ENCODE data around the gene USH1C. TPM values are rescaled to one million over a fixed set of nuclear protein-coding genes. Genes with fewer than 3 reads are reported as not detected.

USH1C gene
- total RNA-seq, 4 donors from 2014 or later, result 0.35 to 0.46 TPM; not detected in 2

DNA sequence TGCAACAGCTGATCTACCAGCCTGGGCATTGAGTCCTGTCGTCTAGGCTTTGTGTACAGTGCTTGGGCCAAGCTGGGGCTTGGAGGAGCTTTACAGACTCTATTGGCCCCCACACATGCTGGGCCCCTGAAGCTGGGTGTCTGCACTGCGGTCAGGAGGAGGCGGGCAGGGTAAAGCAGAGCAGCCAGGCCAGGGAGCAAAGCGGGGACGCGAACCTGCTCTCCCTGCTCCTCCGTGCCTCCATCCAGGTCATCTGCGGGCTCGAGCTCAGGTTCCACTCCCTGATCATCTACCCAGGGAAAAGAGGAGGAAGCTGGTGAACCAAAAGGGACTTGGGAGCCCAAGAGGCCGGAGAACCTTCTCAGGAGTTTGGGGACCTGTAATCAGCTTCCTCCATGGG is 27.0 kb downstream of the USH1C start:
- H3K27ac ChIP-seq, result no peak overlapping the region
- intact Hi-C loops (cut with DNase I; ENCODE audit: low total_unique reads), result no loop called here
- H3K36me3 ChIP-seq, result no peaks in the 10 kb centered on the region
- no peak for DNase-seq
- H3K4me1 ChIP-seq, result no peaks in the 10 kb centered on the region
- no peaks in the 10 kb centered on the region for H3K9me3 ChIP-seq
- no peaks in the 10 kb centered on the region for H3K27me3 ChIP-seq
- TF ChIP-seq, protein P1, sequence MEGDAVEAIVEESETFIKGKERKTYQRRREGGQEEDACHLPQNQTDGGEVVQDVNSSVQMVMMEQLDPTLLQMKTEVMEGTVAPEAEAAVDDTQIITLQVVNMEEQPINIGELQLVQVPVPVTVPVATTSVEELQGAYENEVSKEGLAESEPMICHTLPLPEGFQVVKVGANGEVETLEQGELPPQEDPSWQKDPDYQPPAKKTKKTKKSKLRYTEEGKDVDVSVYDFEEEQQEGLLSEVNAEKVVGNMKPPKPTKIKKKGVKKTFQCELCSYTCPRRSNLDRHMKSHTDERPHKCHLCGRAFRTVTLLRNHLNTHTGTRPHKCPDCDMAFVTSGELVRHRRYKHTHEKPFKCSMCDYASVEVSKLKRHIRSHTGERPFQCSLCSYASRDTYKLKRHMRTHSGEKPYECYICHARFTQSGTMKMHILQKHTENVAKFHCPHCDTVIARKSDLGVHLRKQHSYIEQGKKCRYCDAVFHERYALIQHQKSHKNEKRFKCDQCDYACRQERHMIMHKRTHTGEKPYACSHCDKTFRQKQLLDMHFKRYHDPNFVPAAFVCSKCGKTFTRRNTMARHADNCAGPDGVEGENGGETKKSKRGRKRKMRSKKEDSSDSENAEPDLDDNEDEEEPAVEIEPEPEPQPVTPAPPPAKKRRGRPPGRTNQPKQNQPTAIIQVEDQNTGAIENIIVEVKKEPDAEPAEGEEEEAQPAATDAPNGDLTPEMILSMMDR (IDR thresholded peaks at IDR 0.05), result no peak
- no peak for TF ChIP-seq POLR2A (IDR thresholded peaks at IDR 0.05)
- no peak overlapping the region for H3K4me3 ChIP-seq

GRCh38 chr11:17516551-17517150 is 27.6 kb downstream of the USH1C start:
- Histone ChIP-seq H3K4me3 (no peak overlapping the region), H3K4me1 (no peaks in the 10 kb centered on the region), H3K27ac (no peak overlapping the region), H3K27me3 (no peaks in the 10 kb centered on the region), H3K9me3 (no peaks in the 10 kb centered on the region), H3K36me3 (no peaks in the 10 kb centered on the region)
- no peak for DNase-seq
- intact Hi-C loops (cut with DNase I; ENCODE audit: low total_unique reads), result no loop called here
- no peak for TF ChIP-seq POLR2A (IDR thresholded peaks at IDR 0.05)
- TF ChIP-seq, protein P1 (IDR thresholded peaks at IDR 0.05), result no peak

DNA sequence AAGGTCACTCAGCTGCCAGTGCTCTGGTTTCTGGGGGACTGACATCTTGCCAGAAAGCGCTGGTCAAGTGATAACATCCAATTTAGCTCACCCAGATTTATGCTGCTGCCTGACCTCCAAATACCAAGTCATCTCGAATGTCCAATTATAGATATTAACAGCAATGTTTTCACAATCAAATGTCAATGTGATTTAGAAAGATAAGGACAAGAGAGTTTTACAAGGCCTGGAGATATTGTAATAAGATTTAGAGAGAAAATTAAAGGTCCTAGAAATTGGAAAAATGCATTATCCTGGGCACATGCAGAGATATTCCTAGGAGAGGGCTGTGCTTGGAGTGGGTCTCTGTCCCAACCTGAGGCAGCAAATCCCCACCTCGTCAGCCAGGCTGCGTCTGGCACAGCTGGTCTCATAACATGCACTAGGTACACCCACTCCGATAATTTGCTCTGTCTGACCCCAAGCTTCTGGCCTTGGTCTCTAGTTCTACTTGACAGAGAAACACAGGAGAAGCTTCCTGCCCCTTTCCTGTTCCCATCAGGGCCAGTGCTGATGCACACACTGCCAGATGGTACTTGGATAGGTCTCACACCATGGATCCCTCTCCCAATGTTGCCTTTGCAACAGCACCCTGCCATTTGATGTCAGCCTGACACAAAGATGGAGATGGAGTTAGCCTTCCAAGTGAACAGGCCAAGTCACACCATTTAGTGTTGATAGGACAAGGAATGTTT is 28.6 kb downstream of the USH1C start:
- no peak overlapping the region for H3K4me3 ChIP-seq
- intact Hi-C loops (cut with DNase I; ENCODE audit: low total_unique reads), result no loop called here
- no peaks in the 10 kb centered on the region for H3K27me3 ChIP-seq
- H3K36me3 ChIP-seq, result no peaks in the 10 kb centered on the region
- TF ChIP-seq POLR2A (IDR thresholded peaks at IDR 0.05), result no peak
- TF ChIP-seq, protein P1 (IDR thresholded peaks at IDR 0.05), result no peak
- no peaks in the 10 kb centered on the region for H3K4me1 ChIP-seq
- no peak overlapping the region for H3K27ac ChIP-seq
- no peak for DNase-seq
- H3K9me3 ChIP-seq, result no peaks in the 10 kb centered on the region

DNA sequence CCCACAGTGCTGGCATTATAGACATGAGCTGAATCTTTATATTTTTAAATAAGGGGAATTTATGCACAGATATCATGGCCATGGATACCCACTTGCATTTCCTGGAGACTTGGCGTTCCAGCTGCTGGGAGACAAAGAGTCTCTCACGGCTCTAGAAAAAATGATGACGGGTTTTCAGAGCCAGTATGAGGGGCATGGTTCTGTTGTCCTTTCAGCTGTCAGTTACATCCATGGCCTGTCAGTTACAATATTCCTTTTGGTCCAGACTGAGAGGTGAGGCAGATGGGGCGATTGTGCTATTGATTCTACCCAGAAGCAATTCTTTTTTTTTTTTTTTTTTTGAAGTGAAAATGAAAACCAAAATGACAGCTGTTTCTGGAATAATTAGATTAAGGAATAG is 29.7 kb downstream of the USH1C start:
- H3K27ac ChIP-seq, result no peak overlapping the region
- no peaks in the 10 kb centered on the region for H3K36me3 ChIP-seq
- intact Hi-C loops (cut with DNase I; ENCODE audit: low total_unique reads), result no loop called here
- DNase-seq, result no peak
- TF ChIP-seq POLR2A (IDR thresholded peaks at IDR 0.05), result no peak
- TF ChIP-seq, protein P1 (IDR thresholded peaks at IDR 0.05), result no peak
- no peaks in the 10 kb centered on the region for H3K4me1 ChIP-seq
- no peaks in the 10 kb centered on the region for H3K9me3 ChIP-seq
- H3K4me3 ChIP-seq, result no peak overlapping the region
- no peaks in the 10 kb centered on the region for H3K27me3 ChIP-seq

DNA sequence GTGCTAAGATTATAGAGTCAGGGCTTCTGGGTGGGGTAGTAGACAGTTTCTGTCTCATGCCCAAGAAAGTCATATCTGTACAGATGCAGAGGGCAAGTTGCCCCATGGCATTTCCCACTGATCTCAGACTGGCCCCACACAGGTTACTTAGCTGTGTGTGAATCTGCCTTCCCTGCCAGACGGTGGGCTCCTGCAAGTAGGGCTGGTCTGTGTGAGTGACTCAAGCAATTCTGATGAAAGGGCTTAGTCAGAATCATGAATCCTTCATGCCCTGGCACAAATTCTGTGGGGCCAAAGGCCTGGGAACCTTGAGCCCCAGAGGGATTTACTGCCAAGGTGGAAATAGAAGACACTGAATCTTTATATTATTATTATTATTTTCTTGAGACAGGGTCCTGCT is 30.4 kb downstream of the USH1C start:
- no peak for DNase-seq
- no peaks in the 10 kb centered on the region for H3K9me3 ChIP-seq
- intact Hi-C loops (cut with DNase I; ENCODE audit: low total_unique reads), result no loop called here
- no peak overlapping the region for H3K27ac ChIP-seq
- H3K4me3 ChIP-seq, result no peak overlapping the region
- H3K4me1 ChIP-seq, result no peaks in the 10 kb centered on the region
- H3K36me3 ChIP-seq, result no peaks in the 10 kb centered on the region
- H3K27me3 ChIP-seq, result no peaks in the 10 kb centered on the region
- TF ChIP-seq, protein P1 (IDR thresholded peaks at IDR 0.05), result no peak
- TF ChIP-seq POLR2A (IDR thresholded peaks at IDR 0.05), result no peak

Data from uterus (tissue), 4 donors.